HG02610 (cell line): Measurements from ENCODE around the gene DLGAP4.

ENCODE experiments used
- ATAC-seq: cut with Tn5 transposase; IDR thresholded peaks from one replicate; pipeline ENCODE4 v1.9.1; 2021; ENCODE audit warnings: mild to moderate bottlenecking, moderate library complexity; ENCODE audit not compliant: unreplicated experiment

The DLGAP4 gene

DNA sequence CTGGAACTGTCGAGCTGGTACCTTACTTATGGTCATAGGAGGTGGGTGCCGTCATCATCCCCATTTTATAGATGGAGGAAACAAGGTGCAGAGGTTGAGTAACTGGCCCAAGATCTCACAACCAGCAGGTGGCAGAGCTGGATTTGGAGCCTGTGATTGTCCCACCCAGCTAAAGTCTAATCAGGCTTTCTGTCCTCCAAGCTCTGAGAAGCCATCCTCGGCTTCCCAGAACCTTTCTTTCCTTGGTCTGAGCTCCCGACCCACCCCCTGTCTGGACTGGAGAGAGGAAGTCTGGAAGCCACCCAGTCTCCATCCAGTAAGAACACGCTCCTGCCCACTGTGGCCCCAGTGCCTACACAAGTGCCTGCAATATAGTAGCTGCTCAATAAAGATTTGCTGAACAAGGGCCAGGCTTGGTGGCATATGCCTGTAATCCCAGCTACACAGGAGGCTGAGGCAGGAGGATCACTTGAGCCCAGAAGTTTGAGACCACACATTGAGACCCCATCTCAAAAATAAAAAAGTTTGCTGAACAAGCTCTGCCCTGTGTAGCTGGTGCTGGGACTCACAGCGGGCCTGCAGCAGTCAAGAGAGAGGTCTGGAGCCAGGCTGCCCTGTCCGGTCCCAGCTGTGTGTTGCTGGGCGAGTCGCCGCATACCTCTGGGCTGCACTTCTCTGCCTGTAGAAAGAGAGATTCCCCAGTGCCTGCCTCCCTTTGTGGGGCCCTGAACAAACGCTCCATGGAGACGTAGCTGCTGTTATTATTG is 32.5 kb upstream of the DLGAP4 start:
- no peak for ATAC-seq

DNA sequence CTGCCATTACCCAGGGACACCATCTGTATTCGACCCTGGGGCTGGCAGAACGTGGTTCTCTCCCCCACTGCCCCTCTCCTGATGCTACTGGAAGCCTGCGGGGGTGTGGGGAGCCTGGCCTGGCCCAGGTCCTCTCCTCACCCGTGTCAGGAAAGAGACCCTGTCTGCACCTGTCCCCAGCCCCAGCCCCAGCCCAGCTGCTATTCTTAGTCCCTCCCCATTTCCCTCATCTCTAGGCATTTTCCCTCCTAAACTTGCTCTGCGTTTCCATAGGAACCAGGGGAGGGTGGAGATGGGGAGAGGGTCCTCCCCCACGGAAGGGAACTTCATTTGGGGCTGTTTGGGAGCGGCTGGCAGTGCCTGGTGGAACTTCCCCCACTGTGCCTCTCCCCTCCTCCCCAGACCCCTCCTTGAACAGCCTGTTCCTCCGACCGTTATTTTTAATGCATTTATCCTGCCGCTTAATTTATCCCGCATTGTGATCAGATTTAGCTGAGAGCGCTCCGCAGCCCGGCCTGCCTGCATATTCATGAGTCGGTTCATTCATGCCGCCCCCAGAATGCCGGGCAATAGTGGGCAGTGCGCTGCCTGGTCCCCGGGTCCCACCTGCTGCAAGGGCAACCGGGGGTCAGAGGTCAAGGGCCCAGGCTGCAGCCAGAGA is 31.8 kb upstream of the DLGAP4 start:
- no peak for ATAC-seq

DNA sequence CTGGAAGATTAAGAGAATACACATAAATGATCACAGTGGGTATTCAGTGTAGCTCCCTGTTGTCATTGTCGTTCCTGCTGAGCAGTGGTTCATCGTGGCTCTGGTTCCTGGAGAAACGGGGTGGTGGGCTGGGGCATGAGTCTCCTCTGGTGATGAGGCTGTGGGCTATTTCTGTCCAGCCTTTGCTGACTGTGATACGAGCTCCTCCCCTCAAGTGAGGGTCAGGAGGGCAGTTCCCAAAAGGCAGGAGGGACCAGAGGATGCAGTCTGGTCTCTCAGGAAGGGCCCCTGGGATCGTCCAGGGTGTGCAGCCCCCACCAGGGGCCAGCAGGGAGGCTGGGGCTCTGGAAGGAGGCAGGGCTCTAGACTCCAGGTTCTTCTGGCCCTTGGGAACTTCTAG is 31.1 kb upstream of the DLGAP4 start:
- ATAC-seq, result no peak

DNA sequence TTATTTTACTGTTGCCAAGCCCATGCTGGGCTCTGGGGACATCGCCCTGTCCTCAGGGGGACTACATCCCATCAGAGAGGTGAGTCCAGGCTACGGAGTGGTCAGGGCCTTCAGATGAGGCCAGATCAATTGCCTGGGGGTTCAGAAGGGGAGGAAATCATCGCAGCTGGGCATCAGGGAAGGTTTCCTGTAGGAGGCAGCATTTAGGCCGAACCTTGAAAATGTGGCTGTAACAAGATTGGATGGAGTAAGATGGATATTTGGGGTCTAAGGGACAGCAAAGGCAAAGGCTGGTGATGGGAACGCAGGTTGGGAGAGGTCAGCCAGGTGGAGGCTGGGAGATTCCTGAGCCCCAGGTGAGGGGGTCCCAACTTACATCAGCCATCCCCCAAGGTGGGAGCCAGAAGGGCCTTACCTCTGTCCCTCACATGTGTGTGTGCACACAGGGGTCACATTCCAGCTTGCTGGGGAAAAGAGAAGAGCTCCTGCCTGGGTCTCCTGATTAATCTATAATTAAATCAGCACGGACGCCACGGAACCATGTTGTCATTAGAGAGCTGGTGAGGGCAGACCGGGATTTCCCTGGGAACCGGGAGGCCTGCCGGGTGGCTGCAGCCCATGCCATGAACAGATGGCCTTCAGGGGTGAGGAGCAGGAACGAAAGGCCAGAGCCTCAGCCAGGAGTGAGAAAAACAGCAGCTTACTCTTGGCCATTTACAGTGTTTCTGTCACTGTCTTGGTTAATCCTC is 30.5 kb upstream of the DLGAP4 start:
- no peak for ATAC-seq

DNA sequence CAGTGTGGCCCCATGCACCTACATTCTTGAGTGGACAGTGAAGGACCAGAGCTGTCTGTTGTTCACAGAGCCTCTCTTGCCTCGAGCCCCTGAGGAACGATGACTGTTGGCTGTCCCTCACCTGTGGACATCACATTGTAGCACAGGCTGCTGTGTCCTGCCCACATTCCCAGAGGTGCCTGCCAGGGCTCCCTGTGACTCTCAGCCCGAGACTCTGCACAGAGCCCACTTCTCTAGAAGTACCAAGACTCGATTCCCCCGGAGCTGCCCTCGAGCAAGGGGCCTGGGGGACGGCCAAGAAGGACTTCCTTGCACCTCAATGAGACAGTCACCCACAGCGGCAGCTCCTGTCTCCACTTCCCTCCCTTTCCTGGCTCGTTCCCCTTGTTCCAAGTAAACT is 28.6 kb upstream of the DLGAP4 start:
- ATAC-seq, result no peak

DNA sequence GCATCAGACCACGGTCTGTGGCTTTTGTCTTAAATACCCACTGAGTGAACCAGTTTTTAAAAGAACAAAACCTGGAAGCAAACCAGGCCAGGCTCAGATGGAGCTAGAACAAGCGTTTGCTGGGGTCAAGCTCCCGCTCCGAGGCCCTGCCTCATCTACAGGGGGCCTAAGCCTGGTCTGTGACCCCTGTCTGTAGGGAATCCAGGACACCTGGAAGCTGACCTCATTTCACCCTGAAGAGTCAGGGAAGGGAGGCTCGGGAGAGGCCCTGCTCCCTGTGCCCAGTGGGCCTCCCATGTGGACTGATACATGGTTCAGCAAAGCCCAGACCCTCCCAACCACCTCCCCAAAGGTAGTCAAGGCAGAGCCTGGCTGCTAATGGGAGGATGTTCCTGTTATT is 26.8 kb upstream of the DLGAP4 start:
- no peak for ATAC-seq

DNA sequence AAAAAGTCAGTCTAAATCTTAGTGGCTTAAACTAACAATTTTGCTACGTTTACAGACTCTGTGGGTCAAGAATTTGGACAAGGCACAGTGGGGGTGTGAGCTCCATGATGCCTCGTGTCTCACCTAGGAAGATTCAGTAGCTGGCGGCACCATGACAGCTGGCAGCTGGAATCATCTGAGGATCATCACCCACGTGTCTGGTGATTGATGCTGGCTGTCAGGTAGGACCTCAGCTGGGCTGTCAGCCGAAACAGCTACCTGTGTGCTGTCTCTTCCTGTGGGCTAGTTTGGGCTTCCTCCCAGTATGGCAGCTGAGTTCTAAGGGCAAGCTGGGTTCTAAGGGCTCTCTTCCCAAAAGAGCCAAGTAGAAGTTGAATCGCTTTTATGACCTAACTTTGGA is 26.4 kb upstream of the DLGAP4 start:
- no peak for ATAC-seq

DNA sequence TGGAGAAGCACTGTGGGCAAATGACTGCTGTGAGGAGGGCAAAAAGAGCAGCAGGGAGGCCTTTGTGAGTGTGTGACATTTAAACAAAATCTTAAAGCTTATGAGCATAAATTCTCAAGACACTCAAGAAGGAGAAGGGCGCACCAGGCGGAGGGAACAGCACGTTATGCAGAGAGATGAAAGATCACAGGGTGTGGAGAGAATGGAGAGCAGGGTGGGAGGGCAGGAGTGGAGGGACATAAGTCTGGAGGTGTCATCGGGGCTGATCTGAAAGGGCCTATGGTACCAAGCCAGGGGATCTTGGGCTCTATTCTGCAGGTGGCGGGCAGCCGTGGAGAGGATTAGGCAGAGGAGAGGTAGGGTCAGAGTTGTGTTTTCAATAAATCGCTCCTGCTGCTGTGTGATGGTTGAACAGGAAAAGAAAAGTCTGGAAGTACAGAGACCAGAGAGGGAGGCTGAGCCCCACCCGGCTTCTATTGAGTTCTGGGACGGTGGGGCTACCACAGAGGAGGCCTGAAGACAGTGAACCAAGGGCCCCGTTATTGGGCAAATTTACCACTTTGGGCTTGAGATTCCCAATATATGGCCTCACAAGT is 24.3 kb upstream of the DLGAP4 start:
- no peak for ATAC-seq

DNA sequence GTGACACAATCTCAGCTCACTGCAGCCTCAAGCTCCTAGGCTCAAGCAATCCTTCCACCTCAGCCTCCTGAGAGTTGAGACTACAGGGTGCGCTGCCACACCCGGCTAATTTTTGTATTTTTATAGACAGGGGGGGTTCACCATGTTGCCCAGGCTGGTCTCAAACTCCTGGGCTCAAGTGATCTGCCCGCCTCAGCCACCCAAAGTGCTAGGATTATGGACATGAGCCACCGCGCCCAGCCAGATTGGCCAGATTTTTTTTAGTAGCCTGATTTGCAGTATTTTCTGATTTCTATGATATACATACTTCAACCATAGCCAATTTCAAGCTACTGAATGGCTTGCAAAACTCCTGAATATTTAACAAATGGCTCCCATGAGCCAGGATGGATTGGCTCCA is 21.4 kb upstream of the DLGAP4 start:
- no peak for ATAC-seq

DNA sequence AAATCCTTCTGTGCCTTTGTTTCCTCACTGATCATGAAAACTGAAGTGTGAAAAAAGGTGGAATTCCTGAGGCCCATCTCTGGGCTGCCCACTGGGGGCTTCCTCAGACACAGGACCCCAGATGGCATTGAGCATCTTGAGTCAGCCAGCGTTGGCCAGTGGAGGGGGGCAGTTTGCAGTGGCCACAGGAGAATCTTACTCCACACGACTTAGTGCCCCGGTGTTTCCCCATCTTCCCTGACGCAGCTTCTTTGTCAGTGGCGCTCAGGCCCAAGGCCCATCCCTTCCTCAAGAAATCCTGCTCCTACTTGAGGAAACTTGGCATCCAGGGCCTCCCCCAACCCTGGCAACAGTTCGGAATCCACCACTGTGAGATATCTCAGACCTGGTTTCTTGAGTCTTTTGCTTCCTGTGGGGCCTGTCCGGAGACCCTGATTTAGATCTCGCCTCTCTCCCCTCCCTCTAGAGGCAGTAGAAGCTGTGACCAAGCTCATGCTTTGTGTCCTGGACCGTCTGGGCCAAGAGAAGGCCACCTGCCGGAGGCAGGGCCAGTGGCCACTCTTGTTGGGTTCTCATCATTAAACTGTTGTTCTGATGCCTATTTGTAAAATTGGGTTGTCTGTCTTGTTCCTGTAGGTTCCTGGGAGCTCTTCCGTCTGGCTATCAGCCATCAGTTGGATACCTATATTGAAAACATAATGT is 20.2 kb upstream of the DLGAP4 start:
- ATAC-seq, result no peak

DNA sequence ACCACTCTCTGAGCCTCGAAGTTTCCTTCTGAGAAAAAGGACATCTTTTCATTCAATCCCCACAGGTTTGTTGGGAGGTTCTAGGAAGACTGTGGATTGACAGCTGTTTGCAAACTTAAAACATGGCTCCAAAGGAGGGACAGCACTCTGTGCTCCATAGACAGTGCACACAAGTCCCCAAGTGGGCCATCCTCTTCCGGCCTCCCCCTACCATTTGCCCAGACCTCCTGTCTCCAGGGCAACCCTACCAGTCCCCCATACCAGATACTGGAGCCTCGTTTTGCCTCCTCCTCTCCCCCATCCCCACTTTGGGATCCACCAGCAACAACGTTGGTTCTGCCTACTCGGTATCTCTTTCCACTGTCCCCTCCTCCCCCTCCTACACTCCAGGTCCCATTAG is 8.5 kb upstream of the DLGAP4 start:
- no peak for ATAC-seq

DNA sequence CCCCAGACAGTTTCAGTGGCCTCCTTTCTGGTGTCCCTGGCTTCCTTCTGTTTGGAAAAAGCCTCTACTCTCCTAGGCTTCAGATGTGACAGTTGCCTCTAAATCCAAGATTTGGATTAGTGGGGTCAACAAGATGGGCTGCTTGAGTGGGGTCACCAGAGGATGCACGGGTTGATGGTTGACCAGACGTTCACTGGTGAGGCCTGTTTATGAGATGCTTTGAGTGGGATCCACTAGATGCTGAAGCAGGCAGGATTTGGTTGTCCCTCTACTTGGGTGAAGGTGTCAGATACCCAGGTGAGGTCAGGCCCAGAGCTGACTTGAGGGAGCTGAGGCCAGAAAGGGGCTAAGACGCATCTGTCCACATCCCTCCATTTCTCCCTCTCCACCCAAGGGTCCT is 8.1 kb upstream of the DLGAP4 start:
- no peak for ATAC-seq

DNA sequence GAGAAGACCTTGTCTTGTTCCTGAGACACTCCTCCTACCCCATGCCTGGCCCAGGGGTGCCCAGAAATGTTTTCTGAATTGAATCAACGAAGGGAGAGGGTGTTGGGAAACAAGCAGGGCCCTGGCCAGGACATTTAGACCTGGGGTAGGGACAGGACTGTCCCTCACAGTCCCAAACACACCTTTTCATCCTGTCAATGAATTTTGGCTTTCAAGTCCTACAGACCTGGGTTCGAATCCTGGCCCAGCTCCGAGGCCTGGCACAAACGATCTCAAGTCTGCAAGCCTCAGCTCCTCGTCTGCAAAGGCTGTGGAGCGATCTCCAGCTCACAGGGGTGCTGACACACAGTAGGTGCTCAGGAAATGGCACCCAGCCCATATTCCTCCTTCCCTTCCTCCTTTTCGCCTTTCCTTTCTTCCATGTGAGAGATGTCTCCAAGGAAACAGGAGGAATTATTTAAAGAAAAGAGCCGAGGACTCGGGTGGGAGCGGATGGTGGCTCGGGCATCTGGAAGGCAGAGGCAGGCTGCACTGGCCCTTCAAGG is 7.3 kb upstream of the DLGAP4 start:
- no peak for ATAC-seq

DNA sequence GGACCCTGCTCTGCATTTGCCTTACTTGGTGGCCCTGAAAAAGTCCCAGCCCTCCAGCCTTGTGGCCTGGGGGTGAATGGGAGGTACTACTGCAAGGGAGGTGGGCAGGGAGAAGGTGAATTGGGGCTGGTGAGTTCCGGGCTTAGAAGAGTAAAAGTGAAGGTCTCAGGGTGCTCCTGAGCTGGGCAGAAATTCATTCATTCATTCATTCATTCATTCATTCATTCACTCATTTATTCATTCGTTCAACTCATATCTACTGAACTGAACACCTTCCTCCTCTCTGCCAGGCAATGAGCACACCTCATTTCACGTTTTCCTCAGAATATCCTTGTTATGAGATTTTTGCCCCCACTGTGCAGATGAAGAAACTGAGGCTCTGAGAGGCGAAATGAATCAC is 6.7 kb upstream of the DLGAP4 start:
- no peak for ATAC-seq

DNA sequence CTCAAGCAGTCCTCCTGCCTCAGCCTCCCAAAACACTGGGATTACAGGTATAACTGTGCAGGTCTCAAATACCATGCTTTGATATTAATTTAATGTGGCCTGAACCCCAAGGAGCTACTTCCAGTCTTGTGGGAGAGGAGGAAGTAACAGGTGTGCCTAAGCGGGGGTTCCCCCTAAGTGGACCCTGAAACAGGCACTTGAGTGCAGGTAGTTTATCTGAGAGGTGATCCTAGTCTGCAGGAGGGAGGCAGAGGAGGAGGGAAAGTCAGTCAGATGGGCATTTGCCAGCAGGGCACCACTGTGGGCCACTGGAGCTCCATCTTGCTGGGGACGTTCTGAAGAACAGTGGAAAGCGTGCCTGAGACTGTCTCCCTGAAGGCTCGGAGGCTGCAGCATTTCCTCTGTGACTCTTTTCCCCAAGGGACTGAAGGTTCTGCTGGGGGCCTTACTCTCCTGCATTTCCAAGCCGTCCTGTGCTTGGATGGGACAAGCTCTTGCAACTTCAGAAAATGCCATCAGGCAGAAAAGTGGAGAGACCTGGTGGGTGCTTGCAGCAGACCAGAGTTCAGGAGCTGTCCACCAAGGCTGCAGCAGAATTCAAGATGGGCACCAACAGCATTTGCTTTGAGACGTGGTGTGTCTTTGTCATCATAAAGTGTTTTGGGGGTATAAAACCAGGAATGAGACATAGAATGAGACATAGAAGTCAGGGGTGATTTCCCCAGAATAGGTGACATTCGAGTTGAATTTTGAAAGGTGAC is 4.6 kb upstream of the DLGAP4 start:
- ATAC-seq, result no peak

DNA sequence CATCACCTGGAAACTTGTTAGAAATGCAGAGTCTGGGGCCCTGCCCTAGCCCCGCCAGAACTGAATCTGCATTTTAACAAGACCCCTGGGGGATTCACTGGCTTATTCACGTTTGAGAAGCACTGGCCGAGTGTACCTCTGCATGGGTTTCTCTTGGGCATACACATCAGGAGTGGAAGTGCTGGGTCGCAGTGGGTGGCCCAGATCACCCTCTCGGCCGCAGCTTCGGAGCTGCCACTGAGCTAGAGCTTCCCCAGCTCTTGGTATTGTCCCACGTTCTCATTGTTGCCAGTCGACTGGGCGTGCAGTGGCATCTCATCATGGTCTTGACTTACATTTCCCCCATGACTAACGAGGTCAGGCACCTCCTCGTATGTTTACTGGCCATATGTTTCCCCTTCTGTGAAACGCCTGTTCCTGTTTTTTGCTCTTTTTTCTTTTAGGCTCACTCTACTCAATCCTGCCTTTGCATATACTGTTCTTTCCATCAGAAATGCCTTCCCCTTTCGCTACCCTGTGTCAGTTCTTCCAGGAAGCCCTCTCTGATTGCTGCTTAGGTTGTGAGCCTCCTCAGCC is 3.0 kb upstream of the DLGAP4 start:
- no peak for ATAC-seq

DNA sequence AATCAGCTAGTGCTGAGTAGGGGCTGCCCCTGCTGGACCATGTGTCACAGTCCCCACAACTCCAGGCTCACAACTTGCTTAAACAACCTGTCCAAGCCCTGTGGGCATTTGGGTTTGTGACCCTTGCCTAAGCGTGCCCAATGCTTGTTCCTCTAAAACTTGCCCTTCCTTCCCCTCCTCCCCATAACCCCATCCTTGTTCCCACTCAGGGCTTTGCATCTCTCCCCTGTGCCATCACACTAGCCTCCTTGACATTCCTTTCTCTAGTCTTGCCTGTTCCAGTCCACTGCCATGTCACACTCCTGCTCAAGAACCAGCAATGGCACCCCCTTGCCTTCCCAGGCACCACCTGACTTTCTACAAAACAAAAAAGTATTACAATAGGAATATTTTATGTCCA is 2.3 kb upstream of the DLGAP4 start:
- ATAC-seq, result no peak

DNA sequence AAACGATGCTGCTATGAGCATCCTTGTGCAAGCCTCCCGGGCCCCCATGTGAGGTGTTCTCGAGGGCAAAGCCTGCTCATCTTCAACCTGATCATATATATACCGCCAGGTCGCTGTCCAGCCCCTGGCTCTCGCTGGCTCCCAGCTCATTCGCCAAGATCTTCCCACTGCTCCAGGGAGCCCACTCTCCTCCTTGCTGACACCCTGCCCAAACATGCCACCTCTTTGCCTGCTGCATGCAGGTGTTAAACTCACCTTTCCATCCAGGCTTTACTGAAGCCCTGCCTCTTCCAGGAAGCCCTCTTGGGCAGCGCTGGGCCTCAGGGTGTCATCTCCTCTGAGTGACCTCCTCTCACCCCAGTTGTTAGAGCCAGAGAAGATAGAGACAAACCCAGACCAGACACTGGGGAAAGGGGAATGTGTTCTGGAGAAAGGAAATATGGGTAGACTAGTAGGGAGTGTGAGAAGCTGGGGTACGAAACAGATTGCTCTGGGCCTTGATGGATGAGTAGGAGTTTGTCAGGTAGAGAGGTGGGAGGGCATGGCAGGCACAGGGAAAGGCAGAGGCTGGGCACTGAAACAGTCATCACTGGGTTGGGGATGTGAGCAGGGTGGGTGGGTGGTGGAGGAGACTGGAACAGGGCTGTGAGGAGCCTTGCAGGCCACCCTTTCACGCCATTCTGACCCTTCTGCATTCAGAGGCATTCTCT is 1.2 kb upstream of the DLGAP4 start:
- ATAC-seq, result no peak
